Mesenchymal stem cell (in vitro differentiated cells and primary cell): ENCODE results near the gene CCDC28A.

Source experiments
- DNase-seq: peaks from one replicate; pipeline ENCODE4 v3.0.0-alpha.2; 2013
- H2AFZ ChIP-seq: one replicate; pipeline ENCODE4 v1.6.1; 2013; ENCODE audit warnings: low read depth, mild to moderate bottlenecking, control low read depth, inconsistent platforms, low read length, moderate library complexity
- H2AK5ac ChIP-seq: 2 replicates; pipeline ENCODE4 v1.6.1; 2013; ENCODE audit warnings: low read length, moderate library complexity, mild to moderate bottlenecking, inconsistent platforms; ENCODE audit not compliant: severe bottlenecking
- H2BK120ac ChIP-seq: one replicate; pipeline ENCODE4 v1.6.1; 2013; ENCODE audit warnings: low read depth, mild to moderate bottlenecking, inconsistent platforms, low read length, moderate library complexity
- H2BK12ac ChIP-seq, 2 experiments: one replicate each; pipeline ENCODE4 v1.6.1; 2013; ENCODE audit warnings: inconsistent platforms in 2 of 2, low read length in 2 of 2, mild to moderate bottlenecking in 2 of 2, moderate library complexity in 2 of 2, control low read depth in 1 of 2
- H2BK15ac ChIP-seq: one replicate; pipeline ENCODE4 v1.6.1; 2013; ENCODE audit warnings: mild to moderate bottlenecking, low read depth, inconsistent platforms; ENCODE audit not compliant: poor library complexity, severe bottlenecking
- H2BK5ac ChIP-seq: 2 replicates; pipeline ENCODE4 v1.6.1; 2013; ENCODE audit warnings: low read depth, mild to moderate bottlenecking, low read length, control low read depth, inconsistent platforms; ENCODE audit not compliant: poor library complexity, severe bottlenecking
- H3K14ac ChIP-seq, 2 experiments: one replicate each; pipeline ENCODE4 v1.6.1; 2013; ENCODE audit warnings: inconsistent platforms in 2 of 2, low read length in 2 of 2, control low read depth in 1 of 2, mild to moderate bottlenecking in 1 of 2, moderate library complexity in 1 of 2
- H3K18ac ChIP-seq, 2 experiments: one replicate each; pipeline ENCODE4 v1.6.1; 2013; ENCODE audit warnings: inconsistent platforms in 2 of 2, low read length in 2 of 2, control low read depth in 1 of 2, low read depth in 1 of 2, mild to moderate bottlenecking in 1 of 2
- H3K23ac ChIP-seq, 2 experiments: one replicate each; pipeline ENCODE4 v1.6.1; 2013; ENCODE audit warnings: inconsistent platforms in 2 of 2, low read length in 2 of 2, mild to moderate bottlenecking in 2 of 2, moderate library complexity in 2 of 2, control low read depth in 1 of 2
- H3K27ac ChIP-seq: 2 replicates; pipeline ENCODE4 v1.5.1; 2013; ENCODE audit warnings: mild to moderate bottlenecking, moderate library complexity, low read length, control low read depth, inconsistent platforms; ENCODE audit not compliant: poor library complexity, severe bottlenecking
- H3K27me3 ChIP-seq, 2 experiments: 2 replicates each; pipeline versions ENCODE4 v1.6.1 to v1.7.0; 2013; ENCODE audit warnings: low read length in 2 of 2, mild to moderate bottlenecking in 2 of 2, moderate library complexity in 2 of 2, control low read depth in 1 of 2, inconsistent platforms in 1 of 2; ENCODE audit not compliant: control insufficient read depth in 1 of 2, insufficient read depth in 1 of 2
- H3K36me3 ChIP-seq, 2 experiments: 2 replicates each; pipeline versions ENCODE4 v1.6.1 to v1.7.0; 2013; ENCODE audit warnings: low read length in 2 of 2, control low read depth in 1 of 2, inconsistent platforms in 1 of 2, low read depth in 1 of 2, mild to moderate bottlenecking in 1 of 2; ENCODE audit not compliant: insufficient read depth in 2 of 2, control insufficient read depth in 1 of 2
- H3K4ac ChIP-seq, 2 experiments: one replicate each; pipeline ENCODE4 v1.6.1; 2013; ENCODE audit warnings: inconsistent platforms in 2 of 2, low read length in 2 of 2, mild to moderate bottlenecking in 2 of 2, moderate library complexity in 2 of 2, control low read depth in 1 of 2, low read depth in 1 of 2
- H3K4me1 ChIP-seq: 2 replicates; pipeline ENCODE4 v1.6.1; 2013; ENCODE audit warnings: low read depth, low read length, control low read depth; ENCODE audit not compliant: control insufficient read depth, insufficient read depth
- H3K4me2 ChIP-seq: 2 replicates; pipeline ENCODE4 v1.6.1; 2013; ENCODE audit warnings: low read length, mild to moderate bottlenecking, inconsistent platforms; ENCODE audit not compliant: poor library complexity, severe bottlenecking
- H3K4me3 ChIP-seq, 2 experiments: 2 replicates each; pipeline versions ENCODE4 v1.5.1 to v1.7.0; 2013; ENCODE audit warnings: low read length in 2 of 2, mild to moderate bottlenecking in 2 of 2, control low read depth in 1 of 2, low read depth in 1 of 2; ENCODE audit not compliant: insufficient read depth in 1 of 2
- H3K79me1 ChIP-seq: replicated peaks from 2 replicates; pipeline ENCODE4 v1.6.1; 2013; ENCODE audit warnings: mild to moderate bottlenecking, control low read depth, low read length, inconsistent platforms; ENCODE audit not compliant: poor library complexity, severe bottlenecking
- H3K9ac ChIP-seq: 2 replicates; pipeline ENCODE4 v1.7.0; 2013; ENCODE audit warnings: mild to moderate bottlenecking, low read length, moderate library complexity
- H3K9me3 ChIP-seq: 2 replicates; pipeline ENCODE4 v1.7.0; 2013; ENCODE audit warnings: mild to moderate bottlenecking, low read length; ENCODE audit not compliant: control insufficient read depth
- H4K8ac ChIP-seq: one replicate; pipeline ENCODE4 v1.6.1; 2013; ENCODE audit warnings: inconsistent platforms, mild to moderate bottlenecking, low read length, moderate library complexity
- H4K91ac ChIP-seq: one replicate; pipeline ENCODE4 v1.6.1; 2013; ENCODE audit warnings: mild to moderate bottlenecking, low read length, inconsistent platforms
- WGBS: methylation state at CpG from one replicate; pipeline ENCODE4 v1.1.7; 2013; ENCODE audit warnings: mixed read lengths; 5-methylcytosine and 5-hydroxymethylcytosine counted together

Gene CCDC28A

DNA sequence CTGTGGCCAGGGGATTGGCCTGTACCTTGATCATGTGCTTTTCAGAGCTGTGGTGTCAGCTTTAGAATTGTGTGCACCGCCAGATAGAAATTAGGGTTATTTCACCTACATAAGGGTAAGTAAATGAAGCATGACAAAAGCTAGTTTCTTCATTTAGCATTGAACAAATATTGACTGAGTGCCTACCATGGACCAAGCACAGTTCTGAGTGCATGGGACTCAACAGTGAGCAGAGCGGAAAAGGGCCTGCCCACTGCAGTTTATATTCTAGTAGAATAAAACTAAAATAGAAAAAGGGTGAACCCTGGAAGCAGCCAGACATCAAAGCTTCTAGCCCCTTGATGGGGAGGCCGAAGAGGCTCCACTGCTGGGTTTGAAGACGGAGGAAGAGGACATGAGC is 48.0 kb downstream of the CCDC28A start:
- no peak overlapping the region for H3K4me2 ChIP-seq
- no peak overlapping the region for H3K14ac ChIP-seq
- H2BK12ac ChIP-seq = no peak overlapping the region
- H3K27ac ChIP-seq = no peak overlapping the region
- H3K23ac ChIP-seq = no peak overlapping the region
- H3K18ac ChIP-seq = no peak overlapping the region
- no peak overlapping the region for H2BK120ac ChIP-seq
- 95% methylated on average over 4 of the region's 4 CpGs for WGBS
- no peaks in the 10 kb centered on the region for H3K36me3 ChIP-seq
- no peak overlapping the region for H4K8ac ChIP-seq
- H2AFZ ChIP-seq = no peak overlapping the region
- no peak overlapping the region for H2BK5ac ChIP-seq
- H2AK5ac ChIP-seq = no peak overlapping the region
- H4K91ac ChIP-seq = no peak overlapping the region
- H3K9ac ChIP-seq = no peak overlapping the region
- no peak for DNase-seq
- H3K4me3 ChIP-seq = no peak overlapping the region
- H3K9me3 ChIP-seq = no peaks in the 10 kb centered on the region
- H3K4ac ChIP-seq = no peak overlapping the region
- H3K27me3 ChIP-seq = no peaks in the 10 kb centered on the region
- no peaks in the 10 kb centered on the region for H3K79me1 ChIP-seq
- peaks cover 5% of the 10 kb centered on the region for H3K4me1 ChIP-seq
- no peak overlapping the region for H2BK15ac ChIP-seq

DNA sequence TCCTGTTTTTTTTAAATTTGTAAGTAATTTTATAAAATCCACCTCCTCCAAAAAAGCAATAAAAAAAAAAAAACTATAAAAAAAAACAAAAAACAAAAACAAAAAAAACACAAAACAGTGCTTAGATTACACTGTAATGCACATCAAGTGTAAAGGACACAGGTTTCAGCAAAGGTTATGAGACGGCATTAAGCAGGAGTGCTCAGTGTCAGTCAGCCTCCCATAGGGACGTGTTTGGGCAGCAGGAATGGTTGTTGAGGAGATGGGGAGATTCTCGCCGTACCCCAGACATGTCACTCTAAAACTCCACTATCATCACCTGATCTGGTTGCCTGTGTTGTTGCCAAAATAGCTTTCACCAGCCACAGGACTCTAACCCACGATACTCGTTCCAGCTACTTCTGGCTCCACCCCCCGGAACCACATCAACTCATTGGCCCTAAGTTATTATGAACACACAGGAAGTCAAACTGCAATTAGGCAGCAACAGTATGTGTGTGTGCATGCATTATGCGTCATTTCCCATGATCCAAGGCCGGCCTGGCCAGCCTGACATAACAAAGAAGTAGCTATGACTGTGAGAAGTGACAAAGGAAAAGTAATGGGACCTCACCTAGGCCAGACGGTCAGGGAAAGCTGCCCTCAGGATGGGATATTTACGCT is 51.0 kb downstream of the CCDC28A start:
- Histone ChIP-seq H3K27ac (no peak overlapping the region), H2AFZ (no peak overlapping the region), H3K14ac (no peak overlapping the region), H3K4me3 (no peak overlapping the region), H2BK5ac (no peak overlapping the region), H3K4me1 (no peaks in the 10 kb centered on the region), H3K4ac (no peak overlapping the region), H3K18ac (no peak overlapping the region), H2AK5ac (no peak overlapping the region), H4K8ac (no peak overlapping the region), H3K79me1 (no peaks in the 10 kb centered on the region), H2BK120ac (no peak overlapping the region), H3K27me3 (no peaks in the 10 kb centered on the region), H2BK12ac (no peak overlapping the region), H2BK15ac (no peak overlapping the region), H3K36me3 (no peaks in the 10 kb centered on the region), H3K4me2 (no peak overlapping the region), H4K91ac (no peak overlapping the region), H3K23ac (no peak overlapping the region), H3K9me3 (no peaks in the 10 kb centered on the region), H3K9ac (no peak overlapping the region)
- no peak for DNase-seq
- WGBS = 92% methylated on average over 11 of the region's 11 CpGs

DNA sequence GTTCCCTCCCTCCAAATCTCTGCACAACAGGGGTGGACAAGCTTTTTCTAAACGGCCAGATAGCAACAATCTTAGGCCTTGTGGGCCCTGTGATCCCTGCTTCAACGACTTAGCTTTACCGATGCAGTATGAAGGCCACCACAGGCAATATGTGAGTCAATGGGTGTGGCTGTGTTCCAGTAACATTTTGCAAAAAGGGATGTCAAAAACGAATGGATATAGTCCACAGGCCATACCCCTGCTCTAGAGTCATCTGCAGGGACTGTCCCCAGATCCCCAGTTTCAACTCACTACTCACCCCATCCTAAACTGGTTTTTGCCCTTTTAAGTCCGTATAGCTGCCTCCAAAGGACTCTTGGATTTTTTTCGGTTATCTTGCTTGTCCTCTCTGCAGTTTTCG is 56.7 kb downstream of the CCDC28A start:
- Histone ChIP-seq H3K4ac (no peak overlapping the region), H2BK15ac (no peak overlapping the region), H3K9me3 (no peaks in the 10 kb centered on the region), H4K8ac (no peak overlapping the region), H3K4me2 (no peak overlapping the region), H2BK12ac (no peak overlapping the region), H3K4me1 (no peaks in the 10 kb centered on the region), H3K79me1 (no peaks in the 10 kb centered on the region), H3K23ac (no peak overlapping the region), H2AK5ac (no peak overlapping the region), H3K18ac (no peak overlapping the region), H3K27me3 (no peaks in the 10 kb centered on the region), H2BK120ac (no peak overlapping the region), H3K4me3 (no peak overlapping the region), H3K27ac (no peak overlapping the region), H2BK5ac (no peak overlapping the region), H3K9ac (no peak overlapping the region), H3K36me3 (no peaks in the 10 kb centered on the region), H4K91ac (no peak overlapping the region), H3K14ac (no peak overlapping the region), H2AFZ (no peak overlapping the region)
- WGBS = 82% methylated on average over 7 of the region's 7 CpGs
- DNase-seq = no peak

DNA sequence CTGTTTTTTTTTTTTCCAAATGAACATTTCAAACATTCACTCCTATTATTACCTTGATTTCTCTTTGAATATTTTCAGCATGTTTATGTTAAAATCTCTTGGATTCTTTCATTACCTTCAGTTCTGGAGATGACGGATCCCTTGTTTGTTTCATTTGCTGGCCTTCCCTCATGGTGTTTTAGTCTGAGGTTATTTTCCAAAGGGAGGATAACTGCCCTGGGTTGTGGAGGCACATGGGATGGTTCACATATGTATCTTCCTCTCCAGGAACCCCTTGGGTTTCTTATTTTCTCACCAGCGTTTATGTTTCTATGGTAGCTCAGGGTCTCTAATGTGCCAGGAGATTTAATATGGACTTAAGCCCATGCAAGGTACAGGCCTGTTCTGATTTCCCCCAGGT is 58.6 kb downstream of the CCDC28A start:
- Histone ChIP-seq H3K9ac (no peak overlapping the region), H3K27ac (no peak overlapping the region), H3K18ac (no peak overlapping the region), H3K4me3 (no peak overlapping the region), H3K27me3 (no peaks in the 10 kb centered on the region), H3K36me3 (no peaks in the 10 kb centered on the region), H2AFZ (no peak overlapping the region), H3K4me1 (no peaks in the 10 kb centered on the region), H3K9me3 (no peaks in the 10 kb centered on the region), H2AK5ac (no peak overlapping the region), H3K14ac (no peak overlapping the region), H2BK120ac (no peak overlapping the region), H4K8ac (no peak overlapping the region), H3K4ac (no peak overlapping the region), H3K23ac (no peak overlapping the region), H2BK15ac (no peak overlapping the region), H3K4me2 (no peak overlapping the region), H4K91ac (no peak overlapping the region), H2BK12ac (no peak overlapping the region), H3K79me1 (no peaks in the 10 kb centered on the region), H2BK5ac (no peak overlapping the region)
- no peak for DNase-seq
- 95% methylated on average over 2 of the region's 2 CpGs for WGBS
